Neural progenitor cell (in vitro differentiated cells): Measurements from ENCODE around the gene SPG21. TPM values are rescaled to one million over a fixed set of nuclear protein-coding genes. Genes with fewer than 3 reads are reported as not detected.

ENCODE experiments used
- DNase-seq: peaks from one replicate; pipeline ENCODE4 v3.0.0-alpha.2; 2016; ENCODE audit warnings: low spot score
- H2AFZ ChIP-seq: fragments of 200-600 bp; sonication (generic); replicated peaks from 2 replicates; pipeline ENCODE4 v1.6.1; 2016; ENCODE audit warnings: antibody characterized with exemption
- H3F3A ChIP-seq: fragments of 200-600 bp; sonication (generic); 2 replicates; pipeline ENCODE4 v1.6.1; 2016; ENCODE audit warnings: antibody characterized with exemption, low read depth
- H3K27ac ChIP-seq: fragments of 200-600 bp; sonication (generic); 2 replicates; pipeline ENCODE4 v1.5.1; 2016; ENCODE audit warnings: mild to moderate bottlenecking
- H3K27me3 ChIP-seq: fragments of 200-600 bp; sonication (generic); 2 replicates; pipeline ENCODE4 v1.6.1; 2016; ENCODE audit warnings: mild to moderate bottlenecking, moderate library complexity
- H3K36me3 ChIP-seq: fragments of 200-600 bp; sonication (generic); 2 replicates; pipeline ENCODE4 v1.5.1; 2016
- H3K4me1 ChIP-seq: fragments of 200-600 bp; sonication (generic); 2 replicates; pipeline ENCODE4 v1.6.1; 2016; ENCODE audit warnings: mixed run types
- H3K4me2 ChIP-seq: fragments of 200-600 bp; sonication (generic); 2 replicates; pipeline ENCODE4 v1.6.1; 2016
- H3K4me3 ChIP-seq: fragments of 200-600 bp; sonication (generic); 2 replicates; pipeline ENCODE4 v1.5.1; 2016
- H3K79me2 ChIP-seq: fragments of 200-600 bp; sonication (generic); 2 replicates; pipeline ENCODE4 v1.6.1; 2016; ENCODE audit warnings: low read depth
- H3K9ac ChIP-seq: fragments of 200-600 bp; sonication (generic); 2 replicates; pipeline ENCODE4 v1.6.1; 2016
- H3K9me3 ChIP-seq: fragments of 200-600 bp; sonication (generic); 2 replicates; pipeline ENCODE4 v1.5.1; 2016; ENCODE audit warnings: low read depth
- H4K20me1 ChIP-seq: fragments of 200-600 bp; sonication (generic); 2 replicates; pipeline ENCODE4 v1.6.1; 2016; ENCODE audit warnings: low read depth
- H3K27ac Mint-ChIP-seq: 3 replicates; pipeline ENCODE4 v1.8.0; 2021; ENCODE audit warnings: mixed read lengths
- H3K27me3 Mint-ChIP-seq: 2 replicates; pipeline ENCODE4 v1.8.0; 2022; ENCODE audit warnings: low read depth, mild to moderate bottlenecking, inconsistent platforms, moderate library complexity, mixed read lengths; ENCODE audit not compliant: insufficient read depth
- H3K36me3 Mint-ChIP-seq: 3 replicates; pipeline ENCODE4 v1.8.0; 2021; ENCODE audit warnings: mixed read lengths
- H3K4me1 Mint-ChIP-seq: 3 replicates; pipeline ENCODE4 v1.8.0; 2021; ENCODE audit warnings: mixed read lengths
- H3K4me3 Mint-ChIP-seq: 3 replicates; pipeline ENCODE4 v1.8.0; 2021; ENCODE audit warnings: mild to moderate bottlenecking, moderate library complexity, mixed read lengths
- H3K9me3 Mint-ChIP-seq: 3 replicates; pipeline ENCODE4 v1.8.0; 2020; ENCODE audit warnings: mixed read lengths
- CTCF ChIP-seq: fragments of 200-600 bp; sonication (generic); IDR thresholded peaks from 2 replicates; pipeline ENCODE4 v1.5.1; 2017; ENCODE audit warnings: antibody characterized with exemption, mild to moderate bottlenecking
- EZH2 ChIP-seq: fragments of 200-600 bp; sonication (generic); IDR thresholded peaks from 2 replicates; pipeline ENCODE4 v1.6.1; 2017; ENCODE audit warnings: antibody characterized with exemption, mild to moderate bottlenecking, moderate library complexity
- EZH2phosphoT487 ChIP-seq: fragments of 200-600 bp; sonication (generic); IDR thresholded peaks from 2 replicates; pipeline ENCODE4 v1.6.1; 2017; ENCODE audit warnings: antibody characterized with exemption
- total RNA-seq: library from RNA; depleted of rRNA; stranded (reverse); fragments of >200 nt; gene quantifications from 2 replicates; pipeline ENCODE4 v1.2.3, GENCODE V29; 2015; ENCODE audit warnings: low replicate concordance

The SPG21 gene
- total RNA-seq: 84.4 and 109 TPM in 2 replicates

- Histone ChIP-seq H3K9ac (peak within 1 kb of the TSS; percentile 45), H3K4me1 (peaks cover 8% of the 10 kb centered on the region), H3K79me2 (peaks cover 32% of the 10 kb centered on the region), H3K27me3 (no peaks in the 10 kb centered on the region), H3K27ac (no peak within 1 kb of the TSS), H3K4me2 (peak within 1 kb of the TSS; percentile 83), H2AFZ (peak within 1 kb of the TSS; percentile 92), H4K20me1 (peaks cover 8% of the 10 kb centered on the region), H3K9me3 (no peaks in the 10 kb centered on the region), H3F3A (peaks cover 31% of the 10 kb centered on the region), H3K4me3 (peak within 1 kb of the TSS; percentile 66), H3K36me3 (no peaks in the 10 kb centered on the region)
- H3K4me3 Mint-ChIP-seq: peak within 1 kb of the TSS; percentile 94
- peak within 1 kb of the TSS; percentile 96 for H3K27ac Mint-ChIP-seq
- peaks cover 3% of the 10 kb centered on the region for H3K36me3 Mint-ChIP-seq
- DNase-seq: peak; percentile 94
- peaks cover 3% of the 10 kb centered on the region for H3K27me3 Mint-ChIP-seq
- H3K4me1 Mint-ChIP-seq: peaks cover 36% of the 10 kb centered on the region
- TF ChIP-seq EZH2 (no peak), CTCF (no peak), EZH2phosphoT487 (no peak)
- H3K9me3 Mint-ChIP-seq: no peaks in the 10 kb centered on the region
Observed at GRCh38 chr15:64989416-64990167, at the start of gene SPG21. Gene SPG21 (minus strand): TSS chr15:64989914. CDS start chr15:64983569, 6,345 bp downstream.

GRCh38 chr15:65038836-65039235 lies 49.1 kb upstream of the SPG21 start:
- no peaks in the 10 kb centered on the region for H3K27me3 ChIP-seq
- Mint-ChIP-seq H3K4me1 (peaks cover 3% of the 10 kb centered on the region), H3K36me3 (no peaks in the 10 kb centered on the region), H3K27me3 (peaks cover 5% of the 10 kb centered on the region), H3K9me3 (no peaks in the 10 kb centered on the region), H3K4me3 (peak overlapping the region; percentile 5), H3K27ac (no peak overlapping the region)
- no peaks in the 10 kb centered on the region for H3K36me3 ChIP-seq
- H3K4me1 ChIP-seq: no peaks in the 10 kb centered on the region
- H3K4me3 ChIP-seq: no peak overlapping the region
- H4K20me1 ChIP-seq: no peaks in the 10 kb centered on the region
- no peak overlapping the region for H3K27ac ChIP-seq
- H3F3A ChIP-seq: no peaks in the 10 kb centered on the region
- no peak overlapping the region for H2AFZ ChIP-seq
- no peaks in the 10 kb centered on the region for H3K79me2 ChIP-seq
- DNase-seq: no peak
- H3K9me3 ChIP-seq: no peaks in the 10 kb centered on the region
- H3K9ac ChIP-seq: no peak overlapping the region
- no peak overlapping the region for H3K4me2 ChIP-seq
- TF ChIP-seq EZH2: no peak
- no peak for TF ChIP-seq CTCF
- no peak for TF ChIP-seq EZH2phosphoT487

- Mint-ChIP-seq H3K4me1 (peaks cover 7% of the 10 kb centered on the region), H3K27ac (no peak overlapping the region), H3K4me3 (peak overlapping the region; percentile 5), H3K36me3 (no peaks in the 10 kb centered on the region), H3K9me3 (no peaks in the 10 kb centered on the region), H3K27me3 (peaks cover 5% of the 10 kb centered on the region)
- Histone ChIP-seq H2AFZ (no peak overlapping the region), H3K36me3 (no peaks in the 10 kb centered on the region), H3K9me3 (no peaks in the 10 kb centered on the region), H3K79me2 (no peaks in the 10 kb centered on the region), H3K27ac (no peak overlapping the region), H3K27me3 (no peaks in the 10 kb centered on the region), H3K4me3 (no peak overlapping the region), H4K20me1 (no peaks in the 10 kb centered on the region), H3F3A (peaks cover 2% of the 10 kb centered on the region), H3K9ac (no peak overlapping the region), H3K4me1 (no peaks in the 10 kb centered on the region), H3K4me2 (no peak overlapping the region)
- no peak for TF ChIP-seq EZH2phosphoT487
- no peak for TF ChIP-seq EZH2
- TF ChIP-seq CTCF: no peak
- no peak for DNase-seq
Observed at GRCh38 chr15:65038428-65038827, 48.7 kb upstream of the SPG21 start.
